IMR-90 (cell line): ENCODE data around the gene SEC31B.

Source experiments
- RAD21 ChIP-seq: IDR thresholded peaks from 2 replicates; pipeline ENCODE4 v1.6.1; 2012; ENCODE audit warnings: low read length, improper control_type of control experiment
- RFX5 ChIP-seq: IDR thresholded peaks from 2 replicates; pipeline ENCODE4 v1.8.0; 2012; ENCODE audit warnings: low read depth, mild to moderate bottlenecking, low read length, moderate library complexity
- SMC3 ChIP-seq: fragments of 150-350 bp; IDR thresholded peaks from 2 replicates; pipeline ENCODE4 v1.6.1; 2016; ENCODE audit warnings: low read depth, mild to moderate bottlenecking, antibody characterized with exemption, low read length, moderate library complexity
- TF ChIP-seq, protein P1 (sequence below): conservative IDR thresholded peaks from 2 replicates; pipeline ENCODE4 v1.5.1; 2012; ENCODE audit warnings: mild to moderate bottlenecking, low read depth, low read length, improper control_type of control experiment
- TF ChIP-seq, protein P2 (sequence below): fragments of 150-350 bp; IDR thresholded peaks from 2 replicates; pipeline ENCODE4 v1.6.1; 2016; ENCODE audit warnings: low read depth, mild to moderate bottlenecking, low read length, moderate library complexity, borderline replicate concordance

DNA sequence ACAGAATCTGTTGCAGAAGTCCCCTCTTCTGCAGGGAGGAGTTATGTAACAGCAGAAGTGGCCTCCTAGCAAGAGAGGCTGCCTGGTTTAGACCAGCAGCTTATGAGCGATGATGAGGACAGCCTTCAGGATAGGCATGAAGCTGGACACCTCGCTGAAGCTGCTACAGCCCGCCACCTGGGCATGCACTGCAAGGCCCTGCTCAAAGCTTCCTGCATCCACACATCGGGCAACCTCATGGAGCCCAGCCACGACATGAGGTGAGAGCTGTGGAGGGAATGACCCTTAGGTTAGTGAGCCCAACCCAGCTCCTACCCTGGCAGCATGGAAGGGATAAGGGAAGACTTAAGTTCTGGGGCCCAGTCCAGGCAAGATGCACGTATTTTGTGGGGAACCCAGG lies 32.1 kb downstream of the SEC31B start:
- TF ChIP-seq, protein P1, sequence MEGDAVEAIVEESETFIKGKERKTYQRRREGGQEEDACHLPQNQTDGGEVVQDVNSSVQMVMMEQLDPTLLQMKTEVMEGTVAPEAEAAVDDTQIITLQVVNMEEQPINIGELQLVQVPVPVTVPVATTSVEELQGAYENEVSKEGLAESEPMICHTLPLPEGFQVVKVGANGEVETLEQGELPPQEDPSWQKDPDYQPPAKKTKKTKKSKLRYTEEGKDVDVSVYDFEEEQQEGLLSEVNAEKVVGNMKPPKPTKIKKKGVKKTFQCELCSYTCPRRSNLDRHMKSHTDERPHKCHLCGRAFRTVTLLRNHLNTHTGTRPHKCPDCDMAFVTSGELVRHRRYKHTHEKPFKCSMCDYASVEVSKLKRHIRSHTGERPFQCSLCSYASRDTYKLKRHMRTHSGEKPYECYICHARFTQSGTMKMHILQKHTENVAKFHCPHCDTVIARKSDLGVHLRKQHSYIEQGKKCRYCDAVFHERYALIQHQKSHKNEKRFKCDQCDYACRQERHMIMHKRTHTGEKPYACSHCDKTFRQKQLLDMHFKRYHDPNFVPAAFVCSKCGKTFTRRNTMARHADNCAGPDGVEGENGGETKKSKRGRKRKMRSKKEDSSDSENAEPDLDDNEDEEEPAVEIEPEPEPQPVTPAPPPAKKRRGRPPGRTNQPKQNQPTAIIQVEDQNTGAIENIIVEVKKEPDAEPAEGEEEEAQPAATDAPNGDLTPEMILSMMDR: no peak
- TF ChIP-seq RAD21 (no peak), RFX5 (no peak), SMC3 (no peak)
- TF ChIP-seq, protein P2, sequence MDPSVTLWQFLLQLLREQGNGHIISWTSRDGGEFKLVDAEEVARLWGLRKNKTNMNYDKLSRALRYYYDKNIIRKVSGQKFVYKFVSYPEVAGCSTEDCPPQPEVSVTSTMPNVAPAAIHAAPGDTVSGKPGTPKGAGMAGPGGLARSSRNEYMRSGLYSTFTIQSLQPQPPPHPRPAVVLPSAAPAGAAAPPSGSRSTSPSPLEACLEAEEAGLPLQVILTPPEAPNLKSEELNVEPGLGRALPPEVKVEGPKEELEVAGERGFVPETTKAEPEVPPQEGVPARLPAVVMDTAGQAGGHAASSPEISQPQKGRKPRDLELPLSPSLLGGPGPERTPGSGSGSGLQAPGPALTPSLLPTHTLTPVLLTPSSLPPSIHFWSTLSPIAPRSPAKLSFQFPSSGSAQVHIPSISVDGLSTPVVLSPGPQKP: no peak
